GM12878 (cell line): ENCODE measurements around the gene EBLN1. TPM values are rescaled to one million over a fixed set of nuclear protein-coding genes. Genes with fewer than 3 reads are reported as not detected.

ENCODE experiments used
- BACH1 ChIP-seq: fragments of 450-650 bp; IDR thresholded peaks from 2 replicates; pipeline ENCODE4 v1.6.1; 2017; ENCODE audit warnings: mild to moderate bottlenecking, borderline replicate concordance
- CHD1 ChIP-seq: IDR thresholded peaks from 2 replicates; pipeline ENCODE4 v1.6.1; 2012; ENCODE audit warnings: low read depth, low read length, improper control_type of control experiment
- ETV6 ChIP-seq, 2 experiments: fragments of 450-650 bp in 1 of 2; IDR thresholded peaks in 1 of 2; conservative IDR thresholded peaks in 1 of 2; 2 replicates each; pipeline ENCODE4 v1.6.1; 2014; ENCODE audit warnings: antibody characterized with exemption in 1 of 2, borderline replicate concordance in 1 of 2, low read depth in 1 of 2, mild to moderate bottlenecking in 1 of 2, moderate library complexity in 1 of 2
- FOXM1 ChIP-seq: IDR thresholded peaks from 2 replicates; pipeline ENCODE4 v1.6.1; 2012; ENCODE audit warnings: low read depth, mild to moderate bottlenecking, inconsistent platforms, low read length, moderate library complexity
- HDAC6 ChIP-seq: fragments of 200-600 bp; sonication (generic); IDR thresholded peaks from one replicate; pipeline ENCODE4 v1.8.0; 2017; ENCODE audit warnings: antibody characterized with exemption; ENCODE audit not compliant: unreplicated experiment
- RAD51 ChIP-seq: fragments of 450-650 bp; IDR thresholded peaks from 2 replicates; pipeline ENCODE4 v1.6.1; 2016; ENCODE audit warnings: moderate library complexity, mild to moderate bottlenecking, inconsistent platforms
- RB1 ChIP-seq: fragments of 450-650 bp; formaldehyde crosslinking; IDR thresholded peaks from 2 replicates; pipeline ENCODE4 v1.6.1; 2017; ENCODE audit warnings: mild to moderate bottlenecking, borderline replicate concordance
- TCF7 ChIP-seq: IDR thresholded peaks from 2 replicates; pipeline ENCODE4 v1.6.1; 2014; ENCODE audit warnings: antibody characterized with exemption, borderline replicate concordance
- polyA plus RNA-seq, 11 experiments: library from polyadenylated mRNA; depleted of rRNA in 4 of 11; unstranded in 6 of 11; stranded (reverse) in 5 of 11; fragments of >200 nt; fragmentation: Nextera tagmentation in 4 of 11; fragmentation: Illumina TruSeq in 1 of 11; extraction: Ambion mirVana in 4 of 11; extraction: Trizol in 1 of 11; gene quantifications; 1 replicate in 1 of 11; 2 replicates in 10 of 11; pipeline versions ENCODE4 v1.2.1 to v1.2.3, GENCODE V29; 2011 to 2016; ENCODE audit warnings: inconsistent platforms in 2 of 11, missing spikeins in 2 of 11, low read depth in 1 of 11
- total RNA-seq, 4 experiments: library from RNA; depleted of rRNA in 3 of 4; stranded (reverse); fragments of >200 nt in 3 of 4; fragmentation: Illumina TruSeq in 1 of 4; extraction: Trizol in 1 of 4; gene quantifications; 2 replicates each; pipeline versions ENCODE4 v1.2.1 to v1.2.3, GENCODE V29; 2013 to 2021
- TF ChIP-seq, protein P1 (sequence below): fragments of 450-650 bp; IDR thresholded peaks from 2 replicates; pipeline ENCODE4 v1.6.1; 2017; ENCODE audit warnings: mild to moderate bottlenecking, moderate library complexity
- TF ChIP-seq, protein P2 (sequence below): fragments of 150-350 bp; IDR thresholded peaks from 2 replicates; pipeline ENCODE4 v1.6.1; 2014; ENCODE audit warnings: mild to moderate bottlenecking, low read depth, low read length
- TF ChIP-seq, protein P3 (sequence below): IDR thresholded peaks from 2 replicates; pipeline ENCODE4 v1.6.1; 2012; ENCODE audit warnings: improper control_type of control experiment, low read depth, low read length; ENCODE audit not compliant: insufficient replicate concordance

The EBLN1 gene
- total and polyA plus RNA-seq, 10 of the 15 experiments (the other 5 are each of a cell fraction or from before 2014, with no cell fraction given): not detected

DNA sequence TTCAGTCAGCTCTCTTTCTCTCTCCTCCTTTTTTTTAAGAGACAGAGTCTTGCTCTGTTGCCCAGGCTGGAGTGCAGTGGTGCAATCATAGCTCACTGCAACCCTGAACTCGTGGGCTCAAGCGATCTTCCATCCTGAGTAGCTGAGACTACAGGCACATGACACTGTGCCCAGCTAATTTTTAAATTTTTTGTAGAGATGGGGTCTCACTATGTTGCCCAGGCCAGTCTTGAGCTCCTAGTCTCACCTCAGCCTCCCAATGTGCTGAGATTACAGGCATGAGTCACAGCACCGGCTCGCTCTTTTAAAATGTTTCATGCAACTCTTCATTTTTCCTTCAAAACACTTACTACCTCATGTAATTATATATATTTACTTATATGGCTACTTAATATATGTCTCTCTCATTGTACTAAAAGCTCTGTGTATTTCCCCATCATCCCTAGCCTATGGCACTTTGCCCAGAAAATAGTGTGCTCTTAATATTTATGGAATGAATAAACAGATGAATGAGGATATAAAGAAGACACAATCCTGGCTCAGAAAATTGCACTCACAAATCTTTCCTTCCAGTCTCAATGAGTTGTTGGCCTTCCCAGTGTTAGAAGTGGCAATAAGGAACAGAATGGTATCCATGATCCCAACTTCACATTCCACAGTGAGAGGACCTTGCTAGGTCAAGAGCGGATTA lies 33.9 kb downstream of the EBLN1 start (continued):
- TF ChIP-seq, protein P1, sequence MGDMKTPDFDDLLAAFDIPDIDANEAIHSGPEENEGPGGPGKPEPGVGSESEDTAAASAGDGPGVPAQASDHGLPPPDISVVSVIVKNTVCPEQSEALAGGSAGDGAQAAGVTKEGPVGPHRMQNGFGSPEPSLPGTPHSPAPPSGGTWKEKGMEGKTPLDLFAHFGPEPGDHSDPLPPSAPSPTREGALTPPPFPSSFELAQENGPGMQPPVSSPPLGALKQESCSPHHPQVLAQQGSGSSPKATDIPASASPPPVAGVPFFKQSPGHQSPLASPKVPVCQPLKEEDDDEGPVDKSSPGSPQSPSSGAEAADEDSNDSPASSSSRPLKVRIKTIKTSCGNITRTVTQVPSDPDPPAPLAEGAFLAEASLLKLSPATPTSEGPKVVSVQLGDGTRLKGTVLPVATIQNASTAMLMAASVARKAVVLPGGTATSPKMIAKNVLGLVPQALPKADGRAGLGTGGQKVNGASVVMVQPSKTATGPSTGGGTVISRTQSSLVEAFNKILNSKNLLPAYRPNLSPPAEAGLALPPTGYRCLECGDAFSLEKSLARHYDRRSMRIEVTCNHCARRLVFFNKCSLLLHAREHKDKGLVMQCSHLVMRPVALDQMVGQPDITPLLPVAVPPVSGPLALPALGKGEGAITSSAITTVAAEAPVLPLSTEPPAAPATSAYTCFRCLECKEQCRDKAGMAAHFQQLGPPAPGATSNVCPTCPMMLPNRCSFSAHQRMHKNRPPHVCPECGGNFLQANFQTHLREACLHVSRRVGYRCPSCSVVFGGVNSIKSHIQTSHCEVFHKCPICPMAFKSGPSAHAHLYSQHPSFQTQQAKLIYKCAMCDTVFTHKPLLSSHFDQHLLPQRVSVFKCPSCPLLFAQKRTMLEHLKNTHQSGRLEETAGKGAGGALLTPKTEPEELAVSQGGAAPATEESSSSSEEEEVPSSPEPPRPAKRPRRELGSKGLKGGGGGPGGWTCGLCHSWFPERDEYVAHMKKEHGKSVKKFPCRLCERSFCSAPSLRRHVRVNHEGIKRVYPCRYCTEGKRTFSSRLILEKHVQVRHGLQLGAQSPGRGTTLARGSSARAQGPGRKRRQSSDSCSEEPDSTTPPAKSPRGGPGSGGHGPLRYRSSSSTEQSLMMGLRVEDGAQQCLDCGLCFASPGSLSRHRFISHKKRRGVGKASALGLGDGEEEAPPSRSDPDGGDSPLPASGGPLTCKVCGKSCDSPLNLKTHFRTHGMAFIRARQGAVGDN: no peak
- no peak for TF ChIP-seq FOXM1
- TF ChIP-seq ETV6 (conservative IDR thresholded peaks at IDR 0.05 in 1 of 2, IDR thresholded peaks at IDR 0.05 in 1 of 2; ENCODE audit: borderline replicate concordance in 1 of 2, low read depth in 1 of 2): no peak
- no peak for TF ChIP-seq HDAC6
- TF ChIP-seq, protein P2, sequence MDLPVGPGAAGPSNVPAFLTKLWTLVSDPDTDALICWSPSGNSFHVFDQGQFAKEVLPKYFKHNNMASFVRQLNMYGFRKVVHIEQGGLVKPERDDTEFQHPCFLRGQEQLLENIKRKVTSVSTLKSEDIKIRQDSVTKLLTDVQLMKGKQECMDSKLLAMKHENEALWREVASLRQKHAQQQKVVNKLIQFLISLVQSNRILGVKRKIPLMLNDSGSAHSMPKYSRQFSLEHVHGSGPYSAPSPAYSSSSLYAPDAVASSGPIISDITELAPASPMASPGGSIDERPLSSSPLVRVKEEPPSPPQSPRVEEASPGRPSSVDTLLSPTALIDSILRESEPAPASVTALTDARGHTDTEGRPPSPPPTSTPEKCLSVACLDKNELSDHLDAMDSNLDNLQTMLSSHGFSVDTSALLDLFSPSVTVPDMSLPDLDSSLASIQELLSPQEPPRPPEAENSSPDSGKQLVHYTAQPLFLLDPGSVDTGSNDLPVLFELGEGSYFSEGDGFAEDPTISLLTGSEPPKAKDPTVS: no peak
- no peak for TF ChIP-seq BACH1
- TF ChIP-seq RB1: no peak
- no peak for TF ChIP-seq TCF7
- TF ChIP-seq, protein P3, sequence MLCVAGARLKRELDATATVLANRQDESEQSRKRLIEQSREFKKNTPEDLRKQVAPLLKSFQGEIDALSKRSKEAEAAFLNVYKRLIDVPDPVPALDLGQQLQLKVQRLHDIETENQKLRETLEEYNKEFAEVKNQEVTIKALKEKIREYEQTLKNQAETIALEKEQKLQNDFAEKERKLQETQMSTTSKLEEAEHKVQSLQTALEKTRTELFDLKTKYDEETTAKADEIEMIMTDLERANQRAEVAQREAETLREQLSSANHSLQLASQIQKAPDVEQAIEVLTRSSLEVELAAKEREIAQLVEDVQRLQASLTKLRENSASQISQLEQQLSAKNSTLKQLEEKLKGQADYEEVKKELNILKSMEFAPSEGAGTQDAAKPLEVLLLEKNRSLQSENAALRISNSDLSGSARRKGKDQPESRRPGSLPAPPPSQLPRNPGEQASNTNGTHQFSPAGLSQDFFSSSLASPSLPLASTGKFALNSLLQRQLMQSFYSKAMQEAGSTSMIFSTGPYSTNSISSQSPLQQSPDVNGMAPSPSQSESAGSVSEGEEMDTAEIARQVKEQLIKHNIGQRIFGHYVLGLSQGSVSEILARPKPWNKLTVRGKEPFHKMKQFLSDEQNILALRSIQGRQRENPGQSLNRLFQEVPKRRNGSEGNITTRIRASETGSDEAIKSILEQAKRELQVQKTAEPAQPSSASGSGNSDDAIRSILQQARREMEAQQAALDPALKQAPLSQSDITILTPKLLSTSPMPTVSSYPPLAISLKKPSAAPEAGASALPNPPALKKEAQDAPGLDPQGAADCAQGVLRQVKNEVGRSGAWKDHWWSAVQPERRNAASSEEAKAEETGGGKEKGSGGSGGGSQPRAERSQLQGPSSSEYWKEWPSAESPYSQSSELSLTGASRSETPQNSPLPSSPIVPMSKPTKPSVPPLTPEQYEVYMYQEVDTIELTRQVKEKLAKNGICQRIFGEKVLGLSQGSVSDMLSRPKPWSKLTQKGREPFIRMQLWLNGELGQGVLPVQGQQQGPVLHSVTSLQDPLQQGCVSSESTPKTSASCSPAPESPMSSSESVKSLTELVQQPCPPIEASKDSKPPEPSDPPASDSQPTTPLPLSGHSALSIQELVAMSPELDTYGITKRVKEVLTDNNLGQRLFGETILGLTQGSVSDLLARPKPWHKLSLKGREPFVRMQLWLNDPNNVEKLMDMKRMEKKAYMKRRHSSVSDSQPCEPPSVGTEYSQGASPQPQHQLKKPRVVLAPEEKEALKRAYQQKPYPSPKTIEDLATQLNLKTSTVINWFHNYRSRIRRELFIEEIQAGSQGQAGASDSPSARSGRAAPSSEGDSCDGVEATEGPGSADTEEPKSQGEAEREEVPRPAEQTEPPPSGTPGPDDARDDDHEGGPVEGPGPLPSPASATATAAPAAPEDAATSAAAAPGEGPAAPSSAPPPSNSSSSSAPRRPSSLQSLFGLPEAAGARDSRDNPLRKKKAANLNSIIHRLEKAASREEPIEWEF: no peak
- TF ChIP-seq RAD51: no peak
- TF ChIP-seq CHD1: no peak
